Endothelial cell of umbilical vein (primary cell): ENCODE results near the gene HPS3. TPM values are rescaled to one million over a fixed set of nuclear protein-coding genes. Genes with fewer than 3 reads are reported as not detected.

ENCODE experiments used
- BruUV-seq: library from RNA; stranded (reverse); fragments of 400-500 nt; replicated peaks from 2 replicates; lab custom pipeline; 2021; lab: Mats Ljungman, UMichigan
- CTCF ChIA-PET: fragments of 300-600, 350-600 bp; sonication (Branson Sonifier 250); formaldehyde crosslinking; loops from one replicate; lab custom pipeline; 2021; ENCODE audit warnings: antibody characterized with exemption, inconsistent platforms; lab: Charles Lee
- POLR2A ChIA-PET: fragments of 300-600, 350-600 bp; sonication (Branson Sonifier 250); formaldehyde crosslinking; loops from one replicate; lab custom pipeline; 2021; ENCODE audit warnings: antibody characterized with exemption, inconsistent platforms; lab: Charles Lee
- DNase-seq: peaks from one replicate; pipeline ENCODE4 v3.0.0-alpha.2; 2011; ENCODE audit warnings: low read depth, low spot score
- FAIRE-seq: peaks from 2 replicates; lab custom pipeline; 2011; peaks lifted over from hg19 to GRCh38; lab: Jason Lieb, UNC
- H2AFZ ChIP-seq: 2 replicates; pipeline ENCODE4 v1.6.0; 2012; ENCODE audit warnings: low read depth, low read length, control low read depth, inconsistent platforms
- H3K27ac ChIP-seq: 2 replicates; pipeline ENCODE4 v1.5.1; 2011; ENCODE audit warnings: low read depth, mild to moderate bottlenecking, control low read depth, low read length, moderate library complexity; ENCODE audit not compliant: insufficient read depth
- H3K27me3 ChIP-seq, 2 experiments: 2 replicates each; pipeline versions ENCODE4 v1.6.0 to v1.6.1; 2011; ENCODE audit warnings: low read length in 2 of 2, mixed read lengths in 1 of 2; ENCODE audit not compliant: control insufficient read depth in 2 of 2, insufficient read depth in 2 of 2
- H3K36me3 ChIP-seq, 2 experiments: 2 replicates in 1 of 2; 3 replicates in 1 of 2; pipeline ENCODE4 v1.5.1; 2011; ENCODE audit warnings: low read length in 2 of 2, mild to moderate bottlenecking in 1 of 2, moderate library complexity in 1 of 2; ENCODE audit not compliant: control insufficient read depth in 2 of 2, insufficient read depth in 2 of 2; ENCODE audit errors: extremely low read depth in 1 of 2
- H3K4me1 ChIP-seq: 3 replicates; pipeline ENCODE4 v1.5.1; 2011; ENCODE audit warnings: mild to moderate bottlenecking, low read length; ENCODE audit not compliant: control insufficient read depth, insufficient read depth; ENCODE audit errors: extremely low read depth
- H3K4me2 ChIP-seq: 2 replicates; pipeline ENCODE4 v1.6.1; 2011; ENCODE audit warnings: low read length, control low read depth, mixed read lengths; ENCODE audit not compliant: insufficient read depth
- H3K4me3 ChIP-seq, 3 experiments: fragments of 200-600 bp in 1 of 3; sonication (generic), shearing (Covaris generic) in 1 of 3; replicated peaks in 1 of 3; 2 replicates each; pipeline ENCODE4 v1.5.1; 2011 to 2016; ENCODE audit warnings: control low read depth in 3 of 3, low read length in 3 of 3, mild to moderate bottlenecking in 2 of 3, inconsistent platforms in 1 of 3, low read depth in 1 of 3, moderate library complexity in 1 of 3; ENCODE audit not compliant: insufficient read depth in 1 of 3
- H3K79me2 ChIP-seq: 2 replicates; pipeline ENCODE4 v1.6.0; 2012; ENCODE audit warnings: low read length, inconsistent platforms; ENCODE audit not compliant: control insufficient read depth, insufficient read depth
- H3K9ac ChIP-seq: replicated peaks from 2 replicates; pipeline ENCODE3; 2011; ENCODE audit warnings: low read length, control low read depth; ENCODE audit not compliant: insufficient read depth; ENCODE audit errors: extremely low read depth
- H3K9me1 ChIP-seq: replicated peaks from 3 replicates; pipeline ENCODE4 v1.6.0; 2011; ENCODE audit warnings: mild to moderate bottlenecking, low read length; ENCODE audit not compliant: control insufficient read depth, insufficient read depth; ENCODE audit errors: extremely low read depth
- H3K9me3 ChIP-seq: replicated peaks from 2 replicates; pipeline ENCODE4 v1.5.1; 2012; ENCODE audit warnings: low read length, inconsistent platforms; ENCODE audit not compliant: control insufficient read depth, insufficient read depth
- H4K20me1 ChIP-seq: replicated peaks from 2 replicates; pipeline ENCODE3; 2011; ENCODE audit warnings: mild to moderate bottlenecking, low read length; ENCODE audit not compliant: control insufficient read depth, insufficient read depth; ENCODE audit errors: extremely low read depth
- EZH2 ChIP-seq: IDR thresholded peaks from 2 replicates; pipeline ENCODE4 v1.6.1; 2012; ENCODE audit warnings: borderline replicate concordance, low read depth, mild to moderate bottlenecking, moderate library complexity, low read length, inconsistent platforms; ENCODE audit not compliant: severe bottlenecking
- GATA2 ChIP-seq: IDR thresholded peaks from 2 replicates; pipeline ENCODE4 v1.7.0; 2011; ENCODE audit warnings: low read depth, mild to moderate bottlenecking, moderate library complexity, mixed read lengths, low read length; ENCODE audit not compliant: insufficient read length, insufficient read depth
- JUN ChIP-seq: IDR thresholded peaks from 2 replicates; pipeline ENCODE4 v1.6.1; 2011; ENCODE audit warnings: borderline replicate concordance, low read depth; ENCODE audit not compliant: insufficient read length, insufficient read depth
- MYC ChIP-seq: IDR thresholded peaks from one replicate; pipeline ENCODE4 v1.6.1; 2011; ENCODE audit warnings: mild to moderate bottlenecking, low read depth, low read length
- POLR2A ChIP-seq: IDR thresholded peaks from 2 replicates; pipeline ENCODE4 v1.6.1; 2012; ENCODE audit warnings: low read depth, mild to moderate bottlenecking, control low read depth, low read length
- POLR2AphosphoS5 ChIP-seq: IDR thresholded peaks from 2 replicates; pipeline ENCODE4 v1.6.1; 2012; ENCODE audit warnings: low read depth, mild to moderate bottlenecking, control low read depth, low read length, moderate library complexity; ENCODE audit not compliant: insufficient read depth
- dilution Hi-C: fragments of 300-500 bp; cut with MboI; formaldehyde crosslinking; loops from one replicate; pipeline ENCODE4 v1.15.0; 2019; ENCODE audit warnings: low sequenced_read_pairs; ENCODE audit not compliant: extremely low pct_ligation_motif_present
- intact Hi-C: fragments of 100-400 bp; cut with micrococcal nuclease; formaldehyde crosslinking; loops from one replicate; pipeline ENCODE4 v1.10.0; 2022
- polyA plus RNA-seq, 4 experiments: library from polyadenylated mRNA; depleted of rRNA in 3 of 4; stranded (reverse) in 3 of 4; unstranded in 1 of 4; fragments of >200 nt; gene quantifications; 2 replicates each; pipeline versions ENCODE4 v1.2.1 to v1.2.3, GENCODE V29; 2011 to 2012; ENCODE audit warnings: missing spikeins in 1 of 4
- total RNA-seq: library from RNA; stranded (reverse); gene quantifications from 2 replicates; pipeline ENCODE4 v1.2.3, GENCODE V29; 2021
- TF ChIP-seq, protein P1 (sequence below), 2 donors: IDR thresholded peaks; 1 replicate in 1 of 2; 2 replicates in 1 of 2; pipeline ENCODE4 v1.5.1; 2011; ENCODE audit warnings: low read length in 2 of 2, mild to moderate bottlenecking in 2 of 2, moderate library complexity in 2 of 2, control low read depth in 1 of 2, inconsistent platforms in 1 of 2, low read depth in 1 of 2; ENCODE audit not compliant: insufficient read depth in 1 of 2; ENCODE audit errors: extremely low read depth in 1 of 2
- TF ChIP-seq, protein P2 (sequence below): IDR thresholded peaks from 2 replicates; pipeline ENCODE4 v1.6.1; 2011; ENCODE audit not compliant: insufficient read depth, insufficient read length

The HPS3 gene
- total and polyA plus RNA-seq, 2 donors (not counting 3 experiments of a cell fraction or from before 2014, with no cell fraction given), result 8.8 to 16.1 TPM

DNA sequence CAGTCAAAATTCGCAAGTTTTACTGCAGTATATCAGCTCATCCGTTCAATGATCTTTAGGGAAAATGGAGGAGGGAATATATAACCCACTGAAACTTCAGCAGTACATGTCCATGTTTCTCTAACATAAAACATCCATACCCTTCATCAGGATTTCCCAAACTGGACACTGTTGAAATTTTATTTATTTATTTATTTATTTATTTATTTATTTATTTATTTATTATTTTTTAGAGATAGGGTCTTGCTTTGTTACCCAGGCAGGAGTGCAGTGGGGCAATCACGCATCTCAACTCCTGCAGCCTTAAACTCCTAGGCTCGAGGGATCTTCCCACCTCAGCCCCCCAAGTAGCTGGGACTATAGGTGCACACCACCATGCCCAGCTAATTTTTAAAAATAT, 28.3 kb upstream of the HPS3 start:
- Histone ChIP-seq H3K27me3 (peaks cover 0 to 2% of the 10 kb centered on the region in 2 experiments), H3K27ac (no peak overlapping the region), H3K79me2 (no peaks in the 10 kb centered on the region), H3K9me3 (no peaks in the 10 kb centered on the region), H3K9me1 (no peaks in the 10 kb centered on the region), H3K36me3 (no peaks in the 10 kb centered on the region), H3K4me1 (no peaks in the 10 kb centered on the region), H4K20me1 (no peaks in the 10 kb centered on the region), H3K4me3 (no peak overlapping the region), H3K9ac (no peak overlapping the region), H3K4me2 (no peak overlapping the region), H2AFZ (no peak overlapping the region)
- dilution Hi-C loops (no loop called here), intact Hi-C loops (no loop called here)
- no TSS peak for BruUV-seq
- no peak for TF ChIP-seq MYC
- TF ChIP-seq JUN, result no peak
- no peak for TF ChIP-seq POLR2A
- TF ChIP-seq, protein P1, sequence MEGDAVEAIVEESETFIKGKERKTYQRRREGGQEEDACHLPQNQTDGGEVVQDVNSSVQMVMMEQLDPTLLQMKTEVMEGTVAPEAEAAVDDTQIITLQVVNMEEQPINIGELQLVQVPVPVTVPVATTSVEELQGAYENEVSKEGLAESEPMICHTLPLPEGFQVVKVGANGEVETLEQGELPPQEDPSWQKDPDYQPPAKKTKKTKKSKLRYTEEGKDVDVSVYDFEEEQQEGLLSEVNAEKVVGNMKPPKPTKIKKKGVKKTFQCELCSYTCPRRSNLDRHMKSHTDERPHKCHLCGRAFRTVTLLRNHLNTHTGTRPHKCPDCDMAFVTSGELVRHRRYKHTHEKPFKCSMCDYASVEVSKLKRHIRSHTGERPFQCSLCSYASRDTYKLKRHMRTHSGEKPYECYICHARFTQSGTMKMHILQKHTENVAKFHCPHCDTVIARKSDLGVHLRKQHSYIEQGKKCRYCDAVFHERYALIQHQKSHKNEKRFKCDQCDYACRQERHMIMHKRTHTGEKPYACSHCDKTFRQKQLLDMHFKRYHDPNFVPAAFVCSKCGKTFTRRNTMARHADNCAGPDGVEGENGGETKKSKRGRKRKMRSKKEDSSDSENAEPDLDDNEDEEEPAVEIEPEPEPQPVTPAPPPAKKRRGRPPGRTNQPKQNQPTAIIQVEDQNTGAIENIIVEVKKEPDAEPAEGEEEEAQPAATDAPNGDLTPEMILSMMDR (IDR thresholded peaks at IDR 0.05; ENCODE audit: extremely low read depth in 1 of 2, insufficient read depth in 1 of 2, low read depth in 1 of 2, low read length in 2 of 2), result no peak
- TF ChIP-seq EZH2, result no peak
- TF ChIP-seq POLR2AphosphoS5, result no peak
- TF ChIP-seq GATA2, result no peak
- TF ChIP-seq, protein P2, sequence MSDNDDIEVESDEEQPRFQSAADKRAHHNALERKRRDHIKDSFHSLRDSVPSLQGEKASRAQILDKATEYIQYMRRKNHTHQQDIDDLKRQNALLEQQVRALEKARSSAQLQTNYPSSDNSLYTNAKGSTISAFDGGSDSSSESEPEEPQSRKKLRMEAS, result no peak
- DNase-seq (no peak), FAIRE-seq (no peak)
- POLR2A ChIA-PET, result no interaction called here
- CTCF ChIA-PET, result interaction anchor here (1.0 kb wide), 1 partner anchor 146 kb away, joined by 3 read pairs; no protein-coding TSS in a partner anchor
